ENCODE data around the gene ZNF366. TPM values are rescaled to one million over a fixed set of nuclear protein-coding genes. Genes with fewer than 3 reads are reported as not detected.

ZNF366 gene
- total RNA-seq, 1 experiment from 2014 or later = not detected

GRCh38 chr5:72470826-72471225 is 36.4 kb downstream of the ZNF366 start:
- no peak for DNase-seq
- peaks cover 3% of the 10 kb centered on the region for H3K27me3 Mint-ChIP-seq (ENCODE audit: insufficient read depth, unreplicated experiment)
- no peaks in the 10 kb centered on the region for H3K9me3 Mint-ChIP-seq (ENCODE audit: unreplicated experiment)
- POLR2A ChIA-PET = no interaction called here
- no TSS peak for BruUV-seq (replicated peaks)
- Histone ChIP-seq H3K36me3 (ENCODE audit: control insufficient read depth, insufficient read depth, low read length) (no peaks in the 10 kb centered on the region), H3K4me3 (ENCODE audit: low read depth, low read length) (no peak overlapping the region), H3K4me1 (no peaks in the 10 kb centered on the region), H3K9me3 (no peaks in the 10 kb centered on the region), H3K27me3 (replicated peaks; ENCODE audit: control insufficient read depth, insufficient read depth, low read length) (no peaks in the 10 kb centered on the region)
- H3K36me3 Mint-ChIP-seq (ENCODE audit: insufficient read depth, unreplicated experiment) = no peaks in the 10 kb centered on the region
- intact Hi-C loops (cut with micrococcal nuclease; ENCODE audit: unreplicated experiment) = no loop called here
- H3K4me1 Mint-ChIP-seq (ENCODE audit: low read depth, unreplicated experiment) = no peaks in the 10 kb centered on the region
- CTCF ChIA-PET = no interaction called here
- H3K27ac Mint-ChIP-seq (ENCODE audit: unreplicated experiment) = no peak overlapping the region
- TF ChIP-seq, protein P1, sequence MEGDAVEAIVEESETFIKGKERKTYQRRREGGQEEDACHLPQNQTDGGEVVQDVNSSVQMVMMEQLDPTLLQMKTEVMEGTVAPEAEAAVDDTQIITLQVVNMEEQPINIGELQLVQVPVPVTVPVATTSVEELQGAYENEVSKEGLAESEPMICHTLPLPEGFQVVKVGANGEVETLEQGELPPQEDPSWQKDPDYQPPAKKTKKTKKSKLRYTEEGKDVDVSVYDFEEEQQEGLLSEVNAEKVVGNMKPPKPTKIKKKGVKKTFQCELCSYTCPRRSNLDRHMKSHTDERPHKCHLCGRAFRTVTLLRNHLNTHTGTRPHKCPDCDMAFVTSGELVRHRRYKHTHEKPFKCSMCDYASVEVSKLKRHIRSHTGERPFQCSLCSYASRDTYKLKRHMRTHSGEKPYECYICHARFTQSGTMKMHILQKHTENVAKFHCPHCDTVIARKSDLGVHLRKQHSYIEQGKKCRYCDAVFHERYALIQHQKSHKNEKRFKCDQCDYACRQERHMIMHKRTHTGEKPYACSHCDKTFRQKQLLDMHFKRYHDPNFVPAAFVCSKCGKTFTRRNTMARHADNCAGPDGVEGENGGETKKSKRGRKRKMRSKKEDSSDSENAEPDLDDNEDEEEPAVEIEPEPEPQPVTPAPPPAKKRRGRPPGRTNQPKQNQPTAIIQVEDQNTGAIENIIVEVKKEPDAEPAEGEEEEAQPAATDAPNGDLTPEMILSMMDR (IDR thresholded peaks at IDR 0.05; ENCODE audit: insufficient read depth in 1 of 2, low read depth in 1 of 2, low read length in 1 of 2, severe bottlenecking in 1 of 2, unreplicated experiment in 1 of 2) = no peak
- no peak overlapping the region for H3K4me3 Mint-ChIP-seq (ENCODE audit: unreplicated experiment)

DNA sequence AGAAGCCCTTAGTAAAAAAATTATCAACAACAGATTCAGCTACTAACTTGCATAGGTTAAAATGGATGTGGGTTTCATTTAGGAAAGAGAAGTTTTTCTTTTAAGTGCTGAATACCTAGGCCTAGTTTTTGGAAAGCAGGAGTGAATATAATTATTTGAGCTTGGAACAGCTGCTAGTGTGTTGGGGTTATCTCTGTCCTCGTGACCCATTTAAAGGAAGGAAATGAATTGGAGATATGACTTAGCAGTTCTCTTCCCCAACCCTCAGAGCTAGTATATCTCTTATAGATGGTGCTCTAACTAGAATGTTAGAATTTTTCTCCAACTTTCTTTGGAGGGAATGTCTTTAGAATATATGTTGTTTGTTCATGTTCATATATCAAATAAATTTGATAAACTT is 38.6 kb downstream of the ZNF366 start:
- Mint-ChIP-seq H3K27ac (ENCODE audit: unreplicated experiment) (no peak overlapping the region), H3K4me1 (ENCODE audit: low read depth, unreplicated experiment) (no peaks in the 10 kb centered on the region), H3K27me3 (ENCODE audit: insufficient read depth, unreplicated experiment) (peaks cover 3% of the 10 kb centered on the region), H3K36me3 (ENCODE audit: insufficient read depth, unreplicated experiment) (no peaks in the 10 kb centered on the region), H3K9me3 (ENCODE audit: unreplicated experiment) (no peaks in the 10 kb centered on the region), H3K4me3 (ENCODE audit: unreplicated experiment) (no peak overlapping the region)
- intact Hi-C loops (cut with micrococcal nuclease; ENCODE audit: unreplicated experiment) = no loop called here
- Histone ChIP-seq H3K9me3 (no peaks in the 10 kb centered on the region), H3K36me3 (ENCODE audit: control insufficient read depth, insufficient read depth, low read length) (no peaks in the 10 kb centered on the region), H3K4me1 (no peaks in the 10 kb centered on the region), H3K4me3 (ENCODE audit: low read depth, low read length) (no peak overlapping the region), H3K27me3 (replicated peaks; ENCODE audit: control insufficient read depth, insufficient read depth, low read length) (no peaks in the 10 kb centered on the region)
- BruUV-seq (replicated peaks) = no TSS peak
- no peak for DNase-seq
- CTCF ChIA-PET = no interaction called here
- TF ChIP-seq, protein P1 (IDR thresholded peaks at IDR 0.05; ENCODE audit: insufficient read depth in 1 of 2, low read depth in 1 of 2, low read length in 1 of 2, severe bottlenecking in 1 of 2, unreplicated experiment in 1 of 2) = no peak
- POLR2A ChIA-PET = interaction anchor here (0.6 kb wide), 1 partner anchor 12 kb away, joined by 8 read pairs; no protein-coding TSS in a partner anchor

DNA sequence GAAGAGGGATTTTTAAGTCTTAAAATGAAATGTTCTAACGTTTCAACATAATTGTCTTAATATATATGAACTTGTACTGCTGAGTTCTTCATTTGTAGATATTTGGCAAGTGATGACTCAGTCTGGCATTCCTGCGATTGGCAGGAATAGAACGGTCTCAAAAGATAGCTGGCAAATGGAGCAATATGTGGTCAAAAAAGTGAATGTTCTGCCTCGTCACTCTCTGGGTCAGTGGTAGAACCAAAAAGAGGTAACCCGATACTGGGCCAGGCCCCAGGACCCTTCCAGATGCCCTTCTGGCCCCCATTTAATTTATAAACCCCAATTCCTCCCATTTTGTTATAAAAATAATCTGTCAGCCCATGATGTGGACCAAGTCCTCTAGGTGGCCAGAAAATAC is 39.2 kb downstream of the ZNF366 start:
- no peak for DNase-seq
- H3K4me1 Mint-ChIP-seq (ENCODE audit: low read depth, unreplicated experiment) = no peaks in the 10 kb centered on the region
- no peak overlapping the region for H3K4me3 ChIP-seq (ENCODE audit: low read depth, low read length)
- TF ChIP-seq, protein P1 (IDR thresholded peaks at IDR 0.05; ENCODE audit: insufficient read depth in 1 of 2, low read depth in 1 of 2, low read length in 1 of 2, severe bottlenecking in 1 of 2, unreplicated experiment in 1 of 2) = no peak
- intact Hi-C loops (cut with micrococcal nuclease; ENCODE audit: unreplicated experiment) = no loop called here
- H3K27ac Mint-ChIP-seq (ENCODE audit: unreplicated experiment) = no peak overlapping the region
- CTCF ChIA-PET = no interaction called here
- H3K36me3 Mint-ChIP-seq (ENCODE audit: insufficient read depth, unreplicated experiment) = no peaks in the 10 kb centered on the region
- POLR2A ChIA-PET = no interaction called here
- no peaks in the 10 kb centered on the region for H3K27me3 ChIP-seq (replicated peaks; ENCODE audit: control insufficient read depth, insufficient read depth, low read length)
- H3K9me3 Mint-ChIP-seq (ENCODE audit: unreplicated experiment) = no peaks in the 10 kb centered on the region
- BruUV-seq (replicated peaks) = no TSS peak
- no peaks in the 10 kb centered on the region for H3K36me3 ChIP-seq (ENCODE audit: control insufficient read depth, insufficient read depth, low read length)
- no peak overlapping the region for H3K4me3 Mint-ChIP-seq (ENCODE audit: unreplicated experiment)
- no peaks in the 10 kb centered on the region for H3K4me1 ChIP-seq
- peaks cover 3% of the 10 kb centered on the region for H3K27me3 Mint-ChIP-seq (ENCODE audit: insufficient read depth, unreplicated experiment)
- no peaks in the 10 kb centered on the region for H3K9me3 ChIP-seq

Data from Caco-2 (cell line).